Breast epithelium (tissue), 4 donors: ENCODE measurements around the gene CNOT10. TPM values are rescaled to one million over a fixed set of nuclear protein-coding genes. Genes with fewer than 3 reads are reported as not detected.
A peak's percentile ranks its signal among the peaks of the same experiment; 100 is the strongest.

Experiments used
- DNase-seq, 2 donors: peaks; one replicate each; pipeline ENCODE4 v3.0.0-alpha.2; 2019; ENCODE audit warnings: low spot score in 2 of 2
- H3K27ac ChIP-seq, 2 donors: fragments of 200-600 bp; sonication (generic) in 1 of 2; one replicate each; pipeline ENCODE4 v1.5.1; 2016 to 2019; ENCODE audit warnings: mild to moderate bottlenecking in 1 of 2
- H3K27me3 ChIP-seq, 2 donors: fragments of 200-600 bp; sonication (generic) in 1 of 2; one replicate each; pipeline versions ENCODE4 v1.5.1 to v1.6.0; 2017 to 2019; ENCODE audit warnings: control low read depth in 1 of 2, mild to moderate bottlenecking in 1 of 2
- H3K36me3 ChIP-seq: fragments of 200-600 bp; one replicate; pipeline ENCODE4 v1.5.1; 2019
- H3K4me1 ChIP-seq, 2 donors: fragments of 200-600 bp; sonication (generic); one replicate each; pipeline ENCODE4 v1.5.1; 2016 to 2019; ENCODE audit warnings: control low read depth in 1 of 2
- H3K4me3 ChIP-seq, 3 donors: fragments of 200-600 bp; sonication (generic); 1 replicate in 2 of 3; 2 replicates in 1 of 3; pipeline ENCODE4 v1.5.1; 2016 to 2019; ENCODE audit warnings: mild to moderate bottlenecking in 3 of 3, moderate library complexity in 2 of 3
- H3K9me3 ChIP-seq, 2 donors: fragments of 200-600 bp; sonication (generic) in 1 of 2; one replicate each; pipeline ENCODE4 v1.5.1; 2016 to 2019; ENCODE audit warnings: control low read depth in 1 of 2
- POLR2A ChIP-seq: fragments of 450-650 bp; IDR thresholded peaks from one replicate; pipeline ENCODE4 v1.6.1; 2016; ENCODE audit warnings: antibody characterized with exemption, mild to moderate bottlenecking, moderate library complexity
- POLR2AphosphoS5 ChIP-seq, 3 donors: sonication (generic); formaldehyde crosslinking; IDR thresholded peaks; one replicate each; pipeline ENCODE4 v1.6.1; 2017; ENCODE audit warnings: antibody characterized with exemption in 3 of 3
- intact Hi-C: fragments of 100-400 bp; cut with DNase I; formaldehyde crosslinking; loops from one replicate; pipeline ENCODE4 v1.15.1; 2023; ENCODE audit warnings: low total_unique reads
- total RNA-seq, 3 donors: library from RNA; depleted of rRNA; stranded (reverse); fragments of >200 nt; gene quantifications; one replicate each; pipeline ENCODE4 v1.1.0, GENCODE V29; 2016
- TF ChIP-seq, protein P1 (sequence below), 3 donors: fragments of 450-650 bp; IDR thresholded peaks; one replicate each; pipeline ENCODE4 v1.5.1; 2016 to 2017; ENCODE audit warnings: antibody characterized with exemption in 3 of 3, mild to moderate bottlenecking in 3 of 3, moderate library complexity in 3 of 3

CNOT10 gene
- total RNA-seq, 3 donors from 2014 or later, result 18.4 to 37.9 (median 26.2) TPM

DNA sequence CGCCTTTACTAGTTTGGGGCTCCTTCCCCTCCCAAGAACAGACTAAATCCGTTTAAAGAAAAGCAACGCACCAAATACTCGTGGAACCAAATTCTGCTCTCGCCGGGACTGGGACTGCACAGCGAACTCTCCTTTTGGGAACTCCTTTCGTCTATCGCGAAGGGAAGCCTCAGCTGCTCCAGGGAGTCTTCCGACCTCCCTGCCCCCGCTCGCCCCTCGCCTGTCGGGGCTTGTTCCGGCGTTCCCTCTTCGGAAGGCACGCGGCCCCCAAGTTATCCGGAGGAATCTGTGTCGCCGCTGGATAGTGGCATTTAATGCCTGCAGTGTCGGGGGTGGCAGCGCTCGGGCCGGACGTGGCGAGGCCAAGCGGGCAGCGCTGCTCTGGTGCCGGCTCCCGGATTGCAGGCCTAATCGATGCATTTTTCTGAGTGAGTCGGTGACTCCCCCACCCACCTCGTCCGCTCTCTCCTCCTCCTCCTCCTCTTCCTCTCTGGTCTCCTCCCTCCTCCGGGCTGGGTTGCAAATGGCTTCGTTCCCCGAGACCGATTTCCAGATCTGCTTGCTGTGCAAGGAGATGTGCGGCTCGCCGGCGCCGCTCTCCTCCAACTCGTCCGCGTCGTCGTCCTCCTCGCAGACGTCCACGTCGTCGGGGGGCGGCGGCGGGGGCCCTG is 132.7 kb downstream of the CNOT10 start, which contains the start of gene TRIM71:
Gene TRIM71 (plus strand): TSS at position 440 of the 671 bp plus-strand sequence. CDS start 84 bp downstream, at position 524.
- Histone ChIP-seq H3K27me3 (peaks cover 10 to 71% of the 10 kb centered on the region in 2 donors), H3K36me3 (no peaks in the 10 kb centered on the region), H3K27ac (no peak within 1 kb of the TSS), H3K4me1 (peaks cover 5 to 10% of the 10 kb centered on the region in 2 donors), H3K9me3 (no peaks in the 10 kb centered on the region), H3K4me3 (peak within 1 kb of the TSS; percentile 41 to 64 (median 48))
- intact Hi-C loops, result no loop called here
- DNase-seq, result no peak
- TF ChIP-seq, protein P1, sequence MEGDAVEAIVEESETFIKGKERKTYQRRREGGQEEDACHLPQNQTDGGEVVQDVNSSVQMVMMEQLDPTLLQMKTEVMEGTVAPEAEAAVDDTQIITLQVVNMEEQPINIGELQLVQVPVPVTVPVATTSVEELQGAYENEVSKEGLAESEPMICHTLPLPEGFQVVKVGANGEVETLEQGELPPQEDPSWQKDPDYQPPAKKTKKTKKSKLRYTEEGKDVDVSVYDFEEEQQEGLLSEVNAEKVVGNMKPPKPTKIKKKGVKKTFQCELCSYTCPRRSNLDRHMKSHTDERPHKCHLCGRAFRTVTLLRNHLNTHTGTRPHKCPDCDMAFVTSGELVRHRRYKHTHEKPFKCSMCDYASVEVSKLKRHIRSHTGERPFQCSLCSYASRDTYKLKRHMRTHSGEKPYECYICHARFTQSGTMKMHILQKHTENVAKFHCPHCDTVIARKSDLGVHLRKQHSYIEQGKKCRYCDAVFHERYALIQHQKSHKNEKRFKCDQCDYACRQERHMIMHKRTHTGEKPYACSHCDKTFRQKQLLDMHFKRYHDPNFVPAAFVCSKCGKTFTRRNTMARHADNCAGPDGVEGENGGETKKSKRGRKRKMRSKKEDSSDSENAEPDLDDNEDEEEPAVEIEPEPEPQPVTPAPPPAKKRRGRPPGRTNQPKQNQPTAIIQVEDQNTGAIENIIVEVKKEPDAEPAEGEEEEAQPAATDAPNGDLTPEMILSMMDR (IDR thresholded peaks at IDR 0.05), result no peak
- TF ChIP-seq POLR2AphosphoS5 (IDR thresholded peaks at IDR 0.05) (no peak), POLR2A (no peak)

DNA sequence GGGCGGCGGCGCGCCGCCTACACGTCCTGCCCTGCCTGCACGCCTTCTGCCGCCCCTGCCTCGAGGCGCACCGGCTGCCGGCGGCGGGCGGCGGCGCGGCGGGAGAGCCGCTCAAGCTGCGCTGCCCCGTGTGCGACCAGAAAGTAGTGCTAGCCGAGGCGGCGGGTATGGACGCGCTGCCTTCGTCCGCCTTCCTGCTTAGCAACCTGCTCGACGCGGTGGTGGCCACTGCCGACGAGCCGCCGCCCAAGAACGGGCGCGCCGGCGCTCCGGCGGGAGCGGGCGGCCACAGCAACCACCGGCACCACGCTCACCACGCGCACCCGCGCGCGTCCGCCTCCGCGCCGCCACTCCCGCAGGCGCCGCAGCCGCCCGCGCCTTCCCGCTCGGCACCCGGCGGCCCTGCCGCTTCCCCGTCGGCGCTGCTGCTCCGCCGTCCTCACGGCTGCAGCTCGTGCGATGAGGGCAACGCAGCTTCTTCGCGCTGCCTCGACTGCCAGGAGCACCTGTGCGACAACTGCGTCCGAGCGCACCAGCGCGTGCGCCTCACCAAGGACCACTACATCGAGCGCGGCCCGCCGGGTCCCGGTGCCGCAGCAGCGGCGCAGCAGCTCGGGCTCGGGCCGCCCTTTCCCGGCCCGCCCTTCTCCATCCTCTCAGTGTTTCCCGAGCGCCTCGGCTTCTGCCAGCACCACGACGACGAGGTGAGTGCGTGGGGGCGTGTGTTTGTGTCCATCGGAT is 133.4 kb downstream of the CNOT10 start:
- peak overlapping the region; percentile 1 to 64 (median 48) for H3K4me3 ChIP-seq
- TF ChIP-seq POLR2AphosphoS5 (IDR thresholded peaks at IDR 0.05) (no peak), POLR2A (no peak)
- TF ChIP-seq, protein P1 (IDR thresholded peaks at IDR 0.05), result no peak
- no peaks in the 10 kb centered on the region for H3K36me3 ChIP-seq
- DNase-seq, result no peak
- intact Hi-C loops, result no loop called here
- H3K9me3 ChIP-seq, result no peaks in the 10 kb centered on the region
- no peak overlapping the region for H3K27ac ChIP-seq
- H3K27me3 ChIP-seq, result peaks cover 10 to 71% of the 10 kb centered on the region in 2 donors
- H3K4me1 ChIP-seq, result peaks cover 5 to 10% of the 10 kb centered on the region in 2 donors

DNA sequence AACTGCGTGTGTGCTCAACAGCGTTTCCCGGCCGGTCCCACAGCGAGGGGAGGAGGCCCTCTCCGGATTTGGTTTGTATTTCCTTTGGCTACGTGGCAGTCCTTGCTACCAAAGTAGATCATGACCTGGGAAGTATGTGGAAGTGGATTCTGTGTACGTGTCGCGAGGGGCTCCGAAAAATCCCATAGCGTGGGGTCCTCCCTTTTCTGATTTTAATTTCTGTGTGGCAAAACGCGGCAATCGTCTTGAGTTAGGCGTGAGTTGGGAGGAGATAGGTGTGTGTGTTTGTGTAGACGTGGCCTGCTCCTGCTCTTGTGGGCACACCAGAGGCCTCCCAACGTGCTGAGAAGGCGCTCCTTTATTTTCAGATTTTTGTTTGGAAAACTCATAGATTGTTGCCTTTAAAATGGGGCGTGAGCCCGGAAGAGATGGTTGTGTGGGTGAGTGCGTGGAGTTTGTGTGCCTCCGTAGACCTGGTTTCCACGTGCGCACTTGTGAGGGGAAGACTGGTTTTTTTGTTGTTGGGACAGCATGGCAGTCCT is 134.1 kb downstream of the CNOT10 start:
- no peak overlapping the region for H3K27ac ChIP-seq
- TF ChIP-seq, protein P1 (IDR thresholded peaks at IDR 0.05), result no peak
- TF ChIP-seq POLR2A (no peak), POLR2AphosphoS5 (IDR thresholded peaks at IDR 0.05) (no peak)
- peaks cover 5 to 10% of the 10 kb centered on the region in 2 donors for H3K4me1 ChIP-seq
- H3K27me3 ChIP-seq, result peaks cover 10 to 71% of the 10 kb centered on the region in 2 donors
- no peaks in the 10 kb centered on the region for H3K9me3 ChIP-seq
- intact Hi-C loops, result no loop called here
- DNase-seq, result no peak
- no peaks in the 10 kb centered on the region for H3K36me3 ChIP-seq
- H3K4me3 ChIP-seq, result peak overlapping the region in 2 of 3 donors; percentile 48 to 64

DNA sequence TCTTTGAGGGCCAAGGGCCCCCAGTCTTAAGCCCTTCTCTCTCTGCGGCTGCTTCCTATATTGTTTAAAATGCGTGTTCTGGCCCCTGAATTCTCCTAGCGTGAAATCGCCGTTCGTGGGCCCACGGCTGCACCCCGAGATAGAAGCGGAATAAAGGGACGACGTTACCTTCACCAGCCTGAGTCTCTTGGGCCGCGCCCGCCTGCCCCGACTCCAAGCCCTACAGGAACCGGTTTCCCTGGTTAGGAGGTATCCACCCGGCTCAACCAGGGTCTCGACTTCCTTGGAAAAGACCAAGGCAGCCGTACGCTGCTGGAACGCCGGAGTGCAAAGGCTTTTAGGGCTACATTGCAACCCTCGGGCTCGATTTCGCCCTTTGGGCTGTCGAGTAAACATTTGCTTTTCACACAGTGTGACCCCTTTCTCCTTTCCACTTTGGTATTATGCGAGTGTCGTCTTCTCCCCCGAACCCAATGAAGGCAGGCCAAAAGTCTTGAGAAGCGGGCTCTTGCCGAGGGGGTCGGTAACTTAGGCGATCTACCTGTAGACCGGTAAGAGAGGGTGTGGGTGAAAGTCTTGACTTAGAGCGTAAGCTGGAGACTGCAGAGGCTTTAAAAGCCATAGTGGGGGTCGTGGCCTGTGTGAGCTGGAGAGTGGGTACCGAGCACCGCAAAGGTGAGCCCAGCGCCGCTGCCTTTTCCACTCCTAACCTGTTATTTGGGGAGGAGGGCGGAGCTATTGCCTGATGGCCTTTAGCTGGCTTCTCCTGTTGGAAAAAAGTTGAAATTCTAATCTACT is 134.8 kb downstream of the CNOT10 start:
- Histone ChIP-seq H3K9me3 (no peaks in the 10 kb centered on the region), H3K36me3 (no peaks in the 10 kb centered on the region), H3K27ac (no peak overlapping the region), H3K4me3 (no peak overlapping the region), H3K27me3 (peaks cover 10 to 71% of the 10 kb centered on the region in 2 donors), H3K4me1 (peaks cover 5 to 10% of the 10 kb centered on the region in 2 donors)
- intact Hi-C loops, result no loop called here
- TF ChIP-seq POLR2A (no peak), POLR2AphosphoS5 (IDR thresholded peaks at IDR 0.05) (no peak)
- TF ChIP-seq, protein P1 (IDR thresholded peaks at IDR 0.05), result no peak
- DNase-seq, result no peak
